CD4-positive, alpha-beta T cell (primary cell): ENCODE measurements around the gene CETN2. TPM values are rescaled to one million over a fixed set of nuclear protein-coding genes. Genes with fewer than 3 reads are reported as not detected.

Experiments used
- ATAC-seq: fragments of 200-7000 bp; cut with Tn5 transposase; one replicate; pipeline ENCODE4 v1.10.0; 2022; ENCODE audit warnings: mild to moderate bottlenecking; ENCODE audit not compliant: poor library complexity
- CTCF ChIA-PET: fragments of 350-600 bp; sonication (Branson Sonifier 250); formaldehyde crosslinking; loops from one replicate; lab custom pipeline; 2021; ENCODE audit warnings: antibody characterized with exemption, inconsistent platforms; lab: Charles Lee
- POLR2A ChIA-PET: fragments of 350-600 bp; sonication (Branson Sonifier 250); formaldehyde crosslinking; loops from one replicate; lab custom pipeline; 2021; ENCODE audit warnings: antibody characterized with exemption, inconsistent platforms; lab: Charles Lee
- DNase-seq, 14 experiments: peaks; one replicate each; pipeline ENCODE4 v3.0.0-alpha.2; 2013 to 2020; ENCODE audit warnings: mixed read lengths in 2 of 14
- H3K27ac ChIP-seq, 2 donors: one replicate each; pipeline versions ENCODE4 v1.5.1 to v1.7.0; 2013; ENCODE audit warnings: low read length in 2 of 2, low read depth in 1 of 2, mild to moderate bottlenecking in 1 of 2
- H3K27me3 ChIP-seq, 2 experiments: 1 replicate in 1 of 2; 2 replicates in 1 of 2; pipeline versions ENCODE4 v1.6.1 to v1.7.0; 2013; ENCODE audit warnings: low read length in 2 of 2, control low read depth in 1 of 2, mild to moderate bottlenecking in 1 of 2, moderate library complexity in 1 of 2; ENCODE audit not compliant: insufficient read depth in 2 of 2, control insufficient read depth in 1 of 2
- H3K36me3 ChIP-seq: one replicate; pipeline ENCODE4 v1.6.1; 2013; ENCODE audit warnings: low read length, control low read depth; ENCODE audit not compliant: insufficient read depth
- H3K4me1 ChIP-seq: one replicate; pipeline ENCODE4 v1.6.1; 2013; ENCODE audit warnings: low read length, control low read depth; ENCODE audit not compliant: insufficient read depth
- H3K4me3 ChIP-seq: one replicate; pipeline ENCODE4 v1.5.1; 2013; ENCODE audit warnings: mild to moderate bottlenecking, low read length, moderate library complexity
- H3K9me3 ChIP-seq, 2 experiments: 1 replicate in 1 of 2; 2 replicates in 1 of 2; pipeline versions ENCODE4 v1.6.1 to v1.7.0; 2013; ENCODE audit warnings: low read length in 2 of 2, mild to moderate bottlenecking in 2 of 2, control low read depth in 1 of 2, moderate library complexity in 1 of 2; ENCODE audit not compliant: control insufficient read depth in 1 of 2, insufficient read depth in 1 of 2
- H3K27ac Mint-ChIP-seq: one replicate; pipeline ENCODE4 v1.8.0; 2020; ENCODE audit warnings: mixed read lengths
- H3K27me3 Mint-ChIP-seq: one replicate; pipeline ENCODE4 v1.8.0; 2021; ENCODE audit warnings: mixed read lengths
- H3K36me3 Mint-ChIP-seq: one replicate; pipeline ENCODE4 v1.8.0; 2021; ENCODE audit warnings: low read depth, mixed read lengths
- H3K4me1 Mint-ChIP-seq: one replicate; pipeline ENCODE4 v1.8.0; 2021; ENCODE audit warnings: low read depth, mixed read lengths
- H3K4me3 Mint-ChIP-seq: one replicate; pipeline ENCODE4 v1.8.0; 2020; ENCODE audit warnings: mild to moderate bottlenecking, mixed read lengths
- H3K9me3 Mint-ChIP-seq: one replicate; pipeline ENCODE4 v1.8.0; 2020; ENCODE audit warnings: mixed read lengths
- intact Hi-C, 2 experiments: fragments of 100-400 bp; cut with DNase I in 1 of 2; cut with micrococcal nuclease in 1 of 2; formaldehyde crosslinking; loops; one replicate each; pipeline versions ENCODE4 v1.15.1 to v1.9.0; 2023 to 2025; cut with DNase I, micrococcal nuclease
- total RNA-seq, 174 experiments: library from RNA in 2 of 174; stranded (reverse) in 2 of 174; gene quantifications; one replicate each; pipeline ENCODE4 v1.2.3 and lab custom pipeline; 2021 to 2026
- TF ChIP-seq, protein P1 (sequence below): fragments of 200-600 bp; IDR thresholded peaks from one replicate; pipeline ENCODE4 v1.8.0; 2022; ENCODE audit warnings: antibody characterized with exemption, mild to moderate bottlenecking

CETN2 gene
- total RNA-seq, 2 experiments from 2014 or later, result 4.0 to 5.1 TPM

DNA sequence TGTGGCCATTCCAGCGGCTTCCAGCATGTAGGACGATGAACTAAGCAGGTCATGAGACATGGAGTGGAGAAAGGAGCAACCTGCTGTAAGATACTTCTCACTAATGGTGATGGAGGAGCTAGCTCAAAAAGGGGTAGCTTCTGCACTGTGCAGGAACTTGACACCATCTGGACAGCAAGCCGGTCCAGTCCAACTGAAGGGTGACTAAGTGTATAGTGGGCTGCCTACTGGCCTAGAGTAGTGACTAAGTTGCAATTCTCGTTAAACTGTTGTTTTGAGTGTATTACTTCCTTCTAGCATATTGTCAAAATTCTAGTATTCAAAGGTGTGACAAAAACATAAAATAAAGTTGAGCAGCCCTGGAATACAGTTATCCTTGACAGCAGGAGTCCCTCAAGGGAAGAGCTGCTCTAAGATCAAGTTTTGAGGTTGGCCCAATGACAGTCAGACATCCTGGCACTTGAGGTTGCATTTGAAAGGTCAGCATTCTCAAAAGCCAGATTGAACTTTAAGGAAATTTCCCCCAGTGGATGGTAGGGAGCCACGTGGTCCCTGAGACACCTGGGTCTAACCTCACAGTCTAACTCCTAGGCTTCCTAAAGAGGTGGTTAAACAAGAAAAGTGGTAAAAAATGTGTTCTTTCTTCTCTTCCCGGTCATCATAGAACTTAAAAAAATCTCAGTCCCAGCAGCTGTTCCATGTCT lies 8.0 kb downstream of the CETN2 start:
- Mint-ChIP-seq H3K36me3 (no peaks in the 10 kb centered on the region), H3K9me3 (no peaks in the 10 kb centered on the region), H3K27ac (no peak overlapping the region), H3K27me3 (peaks cover 4% of the 10 kb centered on the region), H3K4me3 (no peak overlapping the region), H3K4me1 (no peaks in the 10 kb centered on the region)
- Histone ChIP-seq H3K4me1 (no peaks in the 10 kb centered on the region), H3K27me3 (peaks cover 0 to 10% of the 10 kb centered on the region in 2 experiments), H3K27ac (no peak overlapping the region), H3K9me3 (no peaks in the 10 kb centered on the region), H3K36me3 (no peaks in the 10 kb centered on the region), H3K4me3 (no peak overlapping the region)
- DNase-seq (no peak), ATAC-seq (no peak)
- intact Hi-C loops, result no loop called here
- TF ChIP-seq, protein P1, sequence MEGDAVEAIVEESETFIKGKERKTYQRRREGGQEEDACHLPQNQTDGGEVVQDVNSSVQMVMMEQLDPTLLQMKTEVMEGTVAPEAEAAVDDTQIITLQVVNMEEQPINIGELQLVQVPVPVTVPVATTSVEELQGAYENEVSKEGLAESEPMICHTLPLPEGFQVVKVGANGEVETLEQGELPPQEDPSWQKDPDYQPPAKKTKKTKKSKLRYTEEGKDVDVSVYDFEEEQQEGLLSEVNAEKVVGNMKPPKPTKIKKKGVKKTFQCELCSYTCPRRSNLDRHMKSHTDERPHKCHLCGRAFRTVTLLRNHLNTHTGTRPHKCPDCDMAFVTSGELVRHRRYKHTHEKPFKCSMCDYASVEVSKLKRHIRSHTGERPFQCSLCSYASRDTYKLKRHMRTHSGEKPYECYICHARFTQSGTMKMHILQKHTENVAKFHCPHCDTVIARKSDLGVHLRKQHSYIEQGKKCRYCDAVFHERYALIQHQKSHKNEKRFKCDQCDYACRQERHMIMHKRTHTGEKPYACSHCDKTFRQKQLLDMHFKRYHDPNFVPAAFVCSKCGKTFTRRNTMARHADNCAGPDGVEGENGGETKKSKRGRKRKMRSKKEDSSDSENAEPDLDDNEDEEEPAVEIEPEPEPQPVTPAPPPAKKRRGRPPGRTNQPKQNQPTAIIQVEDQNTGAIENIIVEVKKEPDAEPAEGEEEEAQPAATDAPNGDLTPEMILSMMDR, result no peak
- ChIA-PET POLR2A (no interaction called here), CTCF (no interaction called here)

DNA sequence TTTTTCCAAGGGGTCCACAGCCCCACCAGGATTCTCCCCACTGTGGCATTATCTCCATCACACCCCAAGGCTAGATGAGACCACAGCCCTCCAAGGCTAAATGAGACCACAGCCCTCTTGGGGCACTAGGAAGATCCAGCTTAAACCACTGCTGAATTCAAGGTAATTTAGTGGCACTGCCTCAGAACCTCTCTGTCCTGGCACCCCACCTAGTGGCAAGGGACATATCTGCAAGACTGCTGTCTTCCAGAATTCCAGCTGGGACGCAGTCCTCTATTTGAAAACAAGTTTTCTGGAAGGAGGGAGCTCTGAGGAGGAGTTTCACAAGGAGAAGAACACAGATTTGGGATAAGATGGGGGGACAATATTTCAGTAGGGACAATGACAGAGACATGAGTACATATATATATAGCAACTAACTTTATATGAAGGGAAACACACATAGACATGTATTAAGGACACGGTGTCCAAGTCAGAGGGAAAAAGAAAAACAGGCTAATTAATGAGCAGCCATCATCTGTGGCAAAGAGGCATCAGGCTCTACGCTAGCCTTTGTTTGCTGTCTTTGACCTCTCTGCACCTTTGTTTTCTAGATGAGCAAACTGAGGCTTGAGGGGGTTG lies 9.3 kb downstream of the CETN2 start:
- intact Hi-C loops, result no loop called here
- H3K4me1 ChIP-seq, result no peaks in the 10 kb centered on the region
- DNase-seq (peak in 2 of 14 experiments; percentile 11 to 20), ATAC-seq (no peak)
- peaks cover 0 to 10% of the 10 kb centered on the region in 2 experiments for H3K27me3 ChIP-seq
- no peak overlapping the region for H3K27ac Mint-ChIP-seq
- no peak overlapping the region for H3K4me3 ChIP-seq
- no peaks in the 10 kb centered on the region for H3K36me3 Mint-ChIP-seq
- TF ChIP-seq, protein P1, result no peak
- H3K27me3 Mint-ChIP-seq, result peaks cover 8% of the 10 kb centered on the region
- no peaks in the 10 kb centered on the region for H3K9me3 Mint-ChIP-seq
- no peak overlapping the region for H3K27ac ChIP-seq
- H3K4me1 Mint-ChIP-seq, result no peaks in the 10 kb centered on the region
- no peak overlapping the region for H3K4me3 Mint-ChIP-seq
- ChIA-PET CTCF (no interaction called here), POLR2A (no interaction called here)
- H3K9me3 ChIP-seq, result no peaks in the 10 kb centered on the region
- no peaks in the 10 kb centered on the region for H3K36me3 ChIP-seq

DNA sequence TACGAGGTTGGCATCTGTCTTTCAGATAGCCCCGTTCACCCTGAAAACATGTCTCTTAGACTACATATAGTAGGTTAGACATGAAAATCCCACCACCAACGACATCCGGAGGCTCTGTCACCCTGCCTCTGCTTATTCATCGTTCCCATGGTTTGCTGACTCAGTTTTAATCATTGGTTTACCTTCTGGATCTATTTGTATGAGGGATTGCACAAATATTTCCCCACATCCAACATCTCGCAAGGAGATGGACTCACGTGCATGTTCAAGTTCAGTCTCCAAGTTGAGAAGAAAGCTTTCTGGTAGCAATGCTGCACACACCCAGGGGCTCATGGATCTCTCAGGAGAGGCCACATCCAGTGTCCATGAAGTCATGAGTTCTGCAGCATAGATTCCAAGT lies 10.8 kb downstream of the CETN2 start:
- no peaks in the 10 kb centered on the region for H3K36me3 ChIP-seq
- intact Hi-C loops, result loop anchor here in 1 of 2 experiments (5.0 kb wide), 1 partner anchor 1667 kb away; no protein-coding TSS in a partner anchor
- TF ChIP-seq, protein P1, result no peak
- H3K4me1 Mint-ChIP-seq, result no peaks in the 10 kb centered on the region
- ATAC-seq (no peak), DNase-seq (no peak)
- no peaks in the 10 kb centered on the region for H3K9me3 Mint-ChIP-seq
- no peaks in the 10 kb centered on the region for H3K36me3 Mint-ChIP-seq
- no peak overlapping the region for H3K4me3 ChIP-seq
- H3K4me1 ChIP-seq, result no peaks in the 10 kb centered on the region
- H3K27me3 Mint-ChIP-seq, result peaks cover 8% of the 10 kb centered on the region
- CTCF ChIA-PET, result no interaction called here
- POLR2A ChIA-PET, result no interaction called here
- H3K4me3 Mint-ChIP-seq, result no peak overlapping the region
- H3K27ac ChIP-seq, result no peak overlapping the region
- no peak overlapping the region for H3K27ac Mint-ChIP-seq
- H3K27me3 ChIP-seq, result peaks cover 2 to 10% of the 10 kb centered on the region in 2 experiments
- H3K9me3 ChIP-seq, result no peaks in the 10 kb centered on the region
